NOMO-1 (cell line): ENCODE results near the gene DDX51.

Experiments used
- DNase-seq, 2 experiments: peaks; one replicate each; lab custom pipeline; 2025; ENCODE audit not compliant: unreplicated experiment in 2 of 2; lab: John Stamatoyannopoulos, UW

Gene DDX51

DNA sequence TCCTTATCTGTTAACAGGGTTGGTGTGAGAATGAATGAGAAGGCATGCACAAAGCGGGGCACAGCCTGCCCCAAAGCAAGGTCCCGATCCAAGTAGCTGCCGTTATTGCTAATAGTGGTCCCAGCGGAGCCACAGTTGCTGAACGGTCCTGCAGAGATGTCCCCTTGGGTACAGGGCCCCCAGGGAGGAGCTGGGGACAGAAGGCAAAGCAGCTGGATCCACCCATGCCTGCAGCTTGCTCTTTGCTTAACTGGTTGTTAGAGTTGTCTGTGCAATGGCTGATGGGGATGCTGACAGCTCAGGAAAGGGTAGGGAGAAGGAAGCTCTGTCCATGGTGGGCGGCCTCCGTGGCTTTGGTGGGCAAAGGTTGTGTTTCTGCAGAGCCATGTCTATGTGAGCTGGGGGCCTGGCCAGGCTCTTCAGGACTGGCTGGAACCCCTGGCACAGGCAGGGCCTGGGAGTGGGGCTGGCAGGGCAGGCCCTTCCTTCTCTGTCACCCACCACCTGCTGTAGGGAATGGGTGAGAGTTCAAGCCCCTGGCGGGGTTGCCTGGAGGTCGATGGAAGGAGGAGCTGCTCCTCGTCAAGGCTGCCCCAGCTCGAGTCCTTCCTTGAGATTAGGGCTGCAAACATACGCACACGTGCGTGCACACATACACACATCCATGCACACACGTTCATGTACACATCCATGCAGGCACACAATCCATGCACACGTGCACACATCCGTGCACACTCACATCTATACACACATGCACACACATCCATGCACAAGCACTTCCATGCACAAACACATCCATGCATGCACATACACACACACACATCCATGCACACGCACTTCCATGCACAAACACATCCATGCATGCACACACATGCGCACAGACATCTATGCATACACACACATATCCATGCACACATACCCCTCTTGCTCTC is 35.6 kb upstream of the DDX51 start:
- no peak for DNase-seq

DNA sequence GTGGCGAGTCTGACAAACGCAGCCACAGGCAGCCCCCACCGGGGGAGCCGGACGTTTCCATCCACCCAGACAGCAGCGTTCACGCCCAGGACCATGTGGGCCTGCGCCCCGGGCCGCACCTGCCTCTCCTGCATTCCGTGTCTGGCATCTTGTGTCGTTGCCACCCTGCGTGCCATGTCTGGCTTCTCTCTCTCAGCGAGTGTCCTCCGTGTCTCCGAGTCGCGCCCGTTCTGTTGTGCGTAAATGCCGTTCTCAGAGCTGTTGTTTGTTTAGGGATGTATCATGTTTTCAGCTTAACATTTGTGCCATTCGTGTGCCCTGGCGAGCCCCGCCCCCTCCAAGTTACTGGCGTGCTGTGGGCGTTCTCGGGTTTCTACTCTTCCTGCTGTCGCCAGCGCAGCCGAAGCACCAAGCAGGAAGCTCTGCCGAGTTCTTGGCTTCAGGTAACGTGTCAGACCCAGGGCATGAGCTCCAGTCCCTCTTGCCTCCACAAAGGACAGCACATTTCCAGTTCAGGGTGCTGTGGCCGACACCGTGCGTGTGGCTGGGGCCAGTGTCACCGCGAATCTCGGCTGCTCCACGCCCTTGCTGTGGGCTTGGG is 34.8 kb upstream of the DDX51 start:
- DNase-seq, result peak; percentile 17 to 21

DNA sequence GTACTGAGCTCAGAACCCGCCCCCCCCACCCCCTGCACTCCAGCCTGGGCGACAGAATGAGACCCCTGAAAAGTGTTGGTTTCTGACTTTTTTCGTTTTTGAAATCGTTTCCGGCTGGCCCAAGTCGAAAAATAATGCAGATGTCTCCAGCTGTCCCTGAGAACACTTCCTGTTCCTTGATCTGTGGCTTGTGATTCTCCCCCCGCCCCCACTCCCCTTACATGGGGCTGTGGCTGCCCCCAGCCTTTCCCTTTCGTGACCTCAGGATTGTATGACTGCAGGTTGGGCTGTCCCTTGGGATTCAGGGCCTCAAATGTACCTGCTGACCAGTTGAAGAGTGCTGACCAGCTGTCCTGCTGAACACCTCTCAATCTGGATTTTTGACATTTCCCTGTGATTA is 34.2 kb upstream of the DDX51 start:
- peak in 1 of 2 experiments; percentile 51 for DNase-seq

DNA sequence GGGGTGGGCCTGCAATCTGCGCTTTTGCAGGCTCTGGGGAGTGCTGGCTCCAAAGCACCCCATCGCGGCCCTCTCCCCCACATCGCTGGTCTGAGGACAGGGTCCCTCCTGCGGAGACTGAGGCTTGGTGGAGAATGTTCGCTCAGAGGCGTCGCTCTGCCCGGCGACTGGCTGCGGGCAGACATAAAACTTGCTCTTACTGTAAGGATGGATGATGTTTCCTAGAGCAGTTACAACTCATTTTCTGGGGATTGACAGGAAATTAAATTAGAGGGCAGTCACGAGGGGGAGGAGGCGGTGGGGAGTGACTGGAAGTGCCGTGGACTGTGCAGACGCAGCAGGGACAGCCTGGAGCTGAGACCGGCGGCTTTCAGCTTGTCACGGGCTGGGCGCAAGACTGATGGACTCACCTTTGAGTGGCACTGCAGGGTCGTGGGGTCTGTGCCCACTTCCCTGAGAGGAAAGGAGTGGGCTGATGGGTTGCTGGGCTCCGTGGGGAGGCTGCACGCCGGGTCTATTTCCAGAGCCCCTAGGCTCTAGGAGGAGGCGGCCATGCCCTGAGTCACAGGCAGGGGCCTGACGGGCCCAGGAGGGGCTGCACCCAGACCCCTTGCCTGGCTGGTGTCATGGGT is 32.9 kb upstream of the DDX51 start:
- no peak for DNase-seq

DNA sequence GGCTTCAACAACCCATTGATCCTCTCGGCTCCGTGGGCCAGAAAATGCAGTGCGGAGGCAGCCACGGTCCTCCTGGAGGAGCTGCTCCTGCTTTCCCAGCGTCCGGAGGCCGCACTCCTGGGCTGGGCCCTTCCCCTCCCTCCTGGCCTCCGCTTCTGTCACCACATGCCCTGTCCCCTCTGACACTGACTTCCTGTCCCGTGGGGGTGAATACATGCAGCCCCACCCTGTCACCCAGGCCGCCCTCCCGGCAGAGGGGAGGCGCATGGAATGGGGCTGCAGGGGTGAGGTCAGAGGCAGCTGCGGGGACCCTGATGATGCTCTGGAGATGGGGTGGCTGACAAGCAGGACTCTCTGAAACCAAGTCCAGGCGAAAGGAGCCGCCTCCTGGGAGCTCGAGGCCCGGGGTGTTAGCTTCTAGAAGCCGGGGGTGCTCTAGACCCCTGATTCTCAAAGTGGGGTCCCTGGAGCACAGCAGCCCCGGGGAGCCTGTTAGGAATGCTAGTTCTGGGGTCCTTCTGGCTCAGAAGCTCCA is 32.3 kb upstream of the DDX51 start:
- DNase-seq, result no peak

DNA sequence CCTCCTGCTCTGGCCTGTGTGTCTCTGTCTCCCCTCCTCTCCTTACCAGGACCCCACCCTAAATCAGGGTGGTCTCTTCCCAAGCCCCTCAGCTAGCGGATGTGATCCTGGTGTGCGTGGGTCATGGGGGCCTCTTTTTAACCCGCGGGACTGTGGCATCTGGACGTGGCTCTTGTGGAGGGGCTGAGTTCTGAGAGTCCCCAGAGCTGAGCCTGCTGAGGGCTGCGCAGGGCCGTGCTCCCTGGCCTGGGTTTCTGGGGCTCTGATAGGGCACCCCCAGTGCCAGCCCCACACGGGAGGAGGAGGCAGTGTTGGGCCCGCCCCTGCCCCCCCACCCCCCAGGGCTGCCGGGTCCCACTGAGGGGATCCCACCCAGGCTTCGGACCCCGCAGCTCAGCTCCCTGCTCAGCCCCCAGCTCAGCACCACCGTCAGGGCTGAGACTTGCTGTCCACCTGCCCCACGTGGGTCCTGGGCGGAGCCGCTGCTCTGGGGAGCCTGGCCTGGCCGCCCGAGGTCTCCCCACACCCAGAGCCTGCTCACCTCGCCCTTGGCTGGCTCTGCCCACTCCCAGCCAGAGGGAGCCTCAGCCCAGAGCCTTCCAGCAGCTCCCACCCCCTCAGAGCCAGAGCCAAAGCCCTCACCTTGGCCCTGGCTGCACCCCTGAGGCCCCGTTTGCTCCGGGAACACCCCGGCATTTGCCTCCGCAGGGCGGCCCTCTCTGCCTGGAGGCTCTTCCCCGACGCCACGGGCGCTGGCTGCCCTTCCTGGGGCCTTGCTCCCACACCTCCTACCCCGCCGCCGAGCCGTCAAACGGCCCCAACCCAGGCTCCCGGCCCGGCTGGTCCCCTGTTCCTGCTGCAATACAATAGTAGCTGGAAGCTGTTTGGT is 31.6 kb upstream of the DDX51 start:
- no peak for DNase-seq

DNA sequence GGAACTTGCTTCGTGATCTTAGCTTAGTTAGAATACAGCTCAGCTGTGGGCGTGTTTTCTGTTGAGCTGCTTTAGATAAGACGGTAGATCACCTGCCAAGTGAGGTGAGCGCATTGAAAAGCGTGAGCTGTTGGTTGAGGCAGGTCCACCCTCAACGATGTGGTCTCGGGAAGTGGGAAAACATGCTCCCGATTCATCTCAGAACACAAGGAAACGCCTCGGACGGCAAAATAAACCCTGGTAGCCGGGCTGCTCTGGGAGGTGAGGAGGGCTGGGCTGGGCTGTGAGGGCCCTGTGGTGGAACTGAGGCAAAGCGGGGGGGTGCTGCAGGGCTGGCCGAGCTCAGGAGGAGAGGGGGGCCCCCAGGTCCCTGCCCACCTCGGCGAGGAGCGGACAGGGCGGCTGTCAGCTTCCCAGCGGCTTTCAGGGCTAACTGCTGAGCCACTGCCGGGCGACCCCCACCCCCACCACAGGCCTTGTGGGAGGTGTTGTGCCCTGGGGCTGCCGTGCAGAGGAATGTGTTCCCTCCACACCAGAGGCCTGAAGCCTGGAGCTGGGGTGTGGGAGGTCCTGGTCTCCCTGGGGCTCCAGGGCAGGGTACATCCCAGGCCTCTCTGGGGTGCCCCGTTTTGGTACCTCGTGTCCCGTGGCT is 30.8 kb upstream of the DDX51 start:
- no peak for DNase-seq

DNA sequence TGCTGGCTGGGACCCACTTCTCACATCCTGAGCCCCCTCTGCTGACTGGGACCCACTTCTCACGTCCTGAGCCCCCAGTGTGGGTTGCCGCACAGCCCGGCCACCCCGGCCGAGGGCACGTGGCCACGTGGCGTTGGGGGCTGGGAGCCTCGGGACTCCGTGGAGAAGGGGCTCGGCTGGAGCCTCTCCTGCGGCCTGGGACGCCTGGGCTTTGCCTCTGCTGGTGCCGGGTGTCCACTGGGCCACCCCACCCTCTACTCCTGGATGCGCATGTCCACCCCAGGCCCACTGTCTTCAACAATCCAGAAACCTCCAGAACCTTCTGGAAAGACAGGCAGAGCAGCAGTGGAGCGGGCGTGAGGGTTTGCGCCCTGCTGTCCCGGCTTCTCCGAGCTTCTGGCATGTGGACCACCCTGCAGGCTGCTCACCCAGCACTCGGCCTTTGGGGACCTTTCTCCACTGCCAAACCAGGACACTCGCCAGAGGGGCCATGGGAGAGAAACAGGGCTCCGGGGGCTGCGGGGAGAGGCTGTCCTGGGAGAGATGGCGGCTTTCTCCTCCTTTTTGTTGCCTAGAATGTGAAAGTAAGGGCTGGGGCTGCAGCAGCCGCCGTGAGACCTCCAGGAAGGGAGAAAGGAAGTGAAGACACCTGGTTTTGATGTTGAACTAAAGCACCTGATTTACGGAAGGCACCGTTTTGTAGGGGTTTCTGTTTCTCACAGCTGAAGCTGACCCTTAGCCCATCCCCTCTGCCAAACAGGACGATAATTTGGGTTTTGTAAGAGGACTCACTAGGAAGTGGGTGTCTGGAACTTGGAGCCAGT is 30.1 kb upstream of the DDX51 start:
- DNase-seq, result no peak

DNA sequence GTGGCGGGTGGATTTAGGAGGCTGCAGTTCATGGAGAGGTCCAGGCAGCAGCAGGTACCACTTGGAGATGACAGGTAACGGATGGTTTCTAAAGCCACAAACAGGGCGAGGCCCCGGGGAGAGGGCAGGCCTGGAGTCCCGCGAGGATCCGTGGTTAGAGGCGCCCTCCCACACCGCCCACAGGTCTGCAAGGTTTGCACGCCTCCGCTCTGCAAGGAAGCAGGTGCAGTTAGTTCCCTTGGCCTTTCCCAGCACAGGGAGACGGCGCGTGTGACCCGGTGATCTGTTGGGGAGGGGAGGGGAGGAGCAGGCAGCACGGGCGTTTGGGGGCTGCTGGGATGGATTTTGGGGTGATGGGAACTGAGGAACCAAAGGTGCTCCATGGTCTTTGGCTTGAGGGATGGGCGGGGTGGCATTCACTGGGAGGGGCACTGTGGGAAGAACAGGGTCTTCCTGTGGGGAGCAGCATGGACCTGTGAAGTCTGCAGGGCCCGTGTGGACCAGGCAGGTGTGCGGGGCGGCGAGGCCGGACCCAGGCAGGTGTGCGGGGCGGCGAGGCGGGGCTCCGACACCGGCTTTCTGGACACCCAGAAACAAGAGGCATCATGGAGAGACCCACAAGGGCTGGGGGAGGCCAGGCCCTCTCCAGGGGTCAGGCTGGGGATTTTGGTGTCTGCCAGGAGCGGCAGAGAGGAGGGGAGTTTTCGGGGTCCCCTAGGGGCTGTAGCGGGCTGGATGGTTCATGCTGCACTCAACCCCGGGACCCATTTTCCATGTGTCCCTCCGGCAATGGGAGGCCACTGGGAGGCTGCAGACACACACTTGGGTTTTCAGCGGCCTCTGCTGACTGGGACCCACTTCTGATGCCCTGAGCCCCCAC is 29.3 kb upstream of the DDX51 start:
- DNase-seq, result no peak

DNA sequence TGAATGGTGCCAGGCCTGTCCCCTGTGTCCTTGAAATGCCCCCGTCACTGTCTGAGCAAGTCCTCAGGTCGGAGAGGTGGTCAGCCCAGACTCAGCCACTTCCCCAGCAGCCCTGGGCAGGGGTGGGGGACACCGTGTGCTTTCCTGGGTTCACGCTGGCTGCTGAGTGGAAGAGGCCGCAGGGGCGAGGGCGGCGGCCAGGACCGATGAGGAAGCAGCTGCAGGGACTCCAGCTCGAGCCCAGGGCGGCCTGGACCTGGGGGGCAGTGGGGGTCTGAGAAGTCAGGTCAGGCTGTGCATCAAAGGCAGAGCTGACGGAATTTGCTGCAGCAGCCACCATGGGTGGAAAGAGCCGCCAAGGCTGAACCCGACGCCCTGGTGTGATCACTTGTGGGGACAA is 28.5 kb upstream of the DDX51 start:
- DNase-seq, result no peak

DNA sequence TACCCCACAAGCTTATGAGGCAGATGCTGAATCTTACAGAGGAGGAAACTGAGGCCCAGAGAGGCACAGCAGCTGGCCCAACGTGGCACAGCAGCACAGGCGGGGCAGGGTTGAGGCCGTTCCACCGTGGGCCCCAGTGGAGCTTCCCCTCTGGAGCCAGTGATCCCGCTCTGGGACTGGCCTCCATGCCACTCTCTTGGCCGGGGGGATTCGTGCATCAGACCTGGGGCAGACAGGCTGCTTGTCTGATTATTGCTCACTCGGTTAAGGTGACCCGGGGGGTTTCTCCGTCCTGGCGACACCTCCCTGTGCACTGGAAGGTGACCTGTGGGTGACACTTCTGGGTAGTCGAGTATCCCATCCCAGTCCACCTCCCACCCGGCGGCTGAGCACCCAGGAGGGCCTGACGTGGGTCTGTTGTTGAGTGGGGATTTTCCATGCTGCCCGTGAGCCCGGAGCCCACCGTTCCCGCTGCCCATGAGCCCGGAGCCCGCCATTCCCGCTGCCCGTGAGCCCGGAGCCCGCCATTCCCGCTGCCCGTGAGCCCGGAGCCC is 27.9 kb upstream of the DDX51 start:
- DNase-seq, result no peak

DNA sequence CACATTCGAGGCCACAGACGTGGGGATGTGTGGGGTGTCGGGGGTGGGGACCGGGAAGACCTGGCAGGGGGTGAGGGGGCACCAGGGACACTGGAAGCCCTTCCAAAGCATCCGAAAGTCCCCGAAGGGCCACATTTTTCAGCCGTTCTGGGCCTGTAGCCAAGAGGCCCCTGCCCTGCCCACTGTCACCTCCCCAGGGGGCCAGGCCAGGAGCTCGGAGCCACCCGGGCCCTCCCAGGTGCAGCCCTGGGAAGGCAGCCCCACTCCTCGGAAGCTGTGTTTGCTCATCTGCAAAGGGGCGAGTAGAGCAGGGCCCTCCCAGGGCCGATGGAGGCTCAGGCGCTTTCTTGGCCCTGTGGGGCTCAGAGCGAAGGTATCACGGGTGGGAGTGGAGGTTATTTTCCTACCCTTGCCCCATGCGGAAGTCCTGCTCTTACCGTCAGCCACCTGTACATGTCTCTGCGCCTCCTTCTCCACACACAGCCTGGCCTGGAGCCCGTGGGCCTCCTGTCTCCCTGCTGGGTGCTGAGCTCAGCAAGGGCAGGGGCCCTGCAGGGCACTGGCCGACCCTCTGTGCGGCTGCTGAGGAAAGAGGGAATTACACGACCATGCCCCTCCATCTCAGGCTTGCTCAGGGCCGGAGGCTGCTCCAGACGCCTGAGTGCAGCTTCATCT is 27.3 kb upstream of the DDX51 start:
- DNase-seq, result no peak

DNA sequence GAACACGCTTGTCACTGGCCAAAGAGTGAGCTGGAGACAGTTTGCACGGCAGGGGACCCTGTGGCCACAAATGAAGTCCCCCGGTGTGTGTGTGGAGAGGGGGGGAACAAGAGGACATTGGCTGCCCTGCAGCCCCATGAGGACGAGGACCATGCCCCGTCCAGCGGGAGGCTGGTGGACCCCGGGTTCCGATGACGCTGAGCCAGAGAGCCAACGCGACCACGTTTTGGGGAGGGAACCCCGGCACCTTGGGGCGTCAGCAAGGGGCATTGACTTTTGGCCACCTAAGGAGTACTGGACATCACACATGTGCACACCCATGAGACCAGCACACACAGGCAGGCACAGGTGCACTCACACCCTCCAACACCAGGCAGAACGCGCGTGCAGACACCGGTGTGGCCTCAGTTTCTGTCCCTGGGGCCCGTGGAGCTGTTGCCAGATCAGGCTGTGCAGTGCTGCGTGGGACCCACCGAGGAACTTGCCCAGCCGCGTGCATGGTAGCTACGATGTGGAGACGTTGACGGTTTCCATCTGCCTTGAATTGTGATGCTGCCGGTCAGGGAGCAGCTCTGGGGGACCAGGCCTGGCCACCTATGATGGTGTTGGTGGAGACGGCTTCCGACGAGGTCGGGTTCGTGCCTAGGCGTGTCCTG is 26.6 kb upstream of the DDX51 start:
- no peak for DNase-seq

DNA sequence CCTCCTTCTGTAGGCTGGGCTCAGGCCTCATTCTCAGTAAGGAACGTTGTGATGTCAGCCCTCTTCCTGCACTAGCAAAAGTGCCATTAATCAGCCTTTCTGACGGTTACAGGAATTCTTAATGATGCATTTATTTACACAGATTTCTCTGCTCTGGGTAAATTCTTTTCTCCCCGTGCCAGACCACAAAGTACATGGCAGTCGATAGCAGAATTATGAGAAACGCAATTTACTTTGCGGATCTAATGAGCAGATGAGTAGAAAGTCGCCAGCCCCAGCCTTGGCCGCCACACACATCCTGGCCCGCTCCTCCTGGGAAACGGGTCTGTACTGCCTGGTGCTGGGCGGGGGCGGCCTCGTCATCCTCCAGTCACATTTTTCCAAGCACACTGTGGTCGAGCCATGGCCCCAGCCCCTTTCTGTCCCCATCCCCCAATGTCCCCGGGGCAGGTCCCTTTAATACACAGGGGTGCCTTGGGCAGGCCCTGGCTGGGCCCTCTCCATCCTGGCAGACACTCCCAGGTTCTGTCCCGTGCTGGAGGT is 26.0 kb upstream of the DDX51 start:
- DNase-seq, result no peak

DNA sequence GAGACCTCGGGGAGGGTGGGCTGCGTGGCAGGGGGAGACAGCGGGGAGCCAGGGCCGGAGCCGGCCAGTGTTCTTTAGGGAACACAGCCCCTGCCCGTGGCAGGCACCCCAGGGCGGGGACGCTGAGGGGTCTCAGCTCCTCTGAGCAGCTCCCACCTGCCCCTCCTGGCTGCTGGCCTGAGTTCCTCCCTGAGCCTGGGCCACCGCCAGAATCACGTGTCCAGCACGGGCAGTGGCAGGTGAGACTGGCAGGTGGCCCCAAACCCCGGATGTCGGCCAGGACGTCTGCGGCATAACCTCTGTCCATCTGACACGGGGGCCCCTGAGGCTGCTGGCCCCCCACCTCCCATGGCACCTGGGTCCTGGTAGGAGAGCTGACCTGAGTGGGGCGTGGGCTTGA is 25.3 kb upstream of the DDX51 start:
- DNase-seq, result no peak

DNA sequence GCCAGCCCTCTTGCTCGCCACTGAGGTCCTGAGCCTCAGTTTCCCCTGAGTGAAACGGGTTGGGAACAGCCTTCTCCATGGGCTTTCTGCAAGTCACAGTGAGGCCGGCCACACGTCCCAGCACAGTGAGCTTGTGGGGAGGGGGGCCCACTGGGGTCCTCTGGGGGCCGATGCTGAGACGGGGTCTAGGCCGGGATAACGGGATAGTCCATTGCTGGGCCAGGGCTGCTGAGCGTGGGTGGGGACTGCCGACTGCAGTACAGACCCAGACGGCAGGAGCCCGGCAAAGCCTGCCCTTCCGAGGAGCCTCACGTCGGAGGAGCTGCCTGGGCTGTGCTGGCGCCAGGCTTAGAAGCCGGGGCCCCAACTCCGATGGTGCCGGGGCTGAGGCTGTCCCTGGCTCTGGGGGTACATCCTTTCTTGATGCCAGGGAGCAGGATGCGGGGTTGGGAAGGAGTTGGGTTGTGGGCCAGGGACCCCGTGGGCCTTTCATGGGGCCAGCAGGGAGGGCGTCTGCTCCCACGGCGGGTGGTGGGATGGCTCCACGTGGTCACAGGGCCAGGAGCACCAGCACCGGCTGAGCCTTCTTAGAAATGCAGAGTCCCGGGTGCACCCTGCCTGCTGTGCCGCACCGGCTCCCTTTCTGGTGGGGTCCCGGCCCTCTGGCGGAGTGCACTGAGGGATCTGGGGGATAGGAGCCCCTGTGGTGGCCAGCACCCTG is 24.4 kb upstream of the DDX51 start:
- no peak for DNase-seq
